ENCODE results near the gene MDFIC2. TPM values are rescaled to one million over a fixed set of nuclear protein-coding genes. Genes with fewer than 3 reads are reported as not detected.
"Not testable (repeated sequence)": the region's sequence is repeated elsewhere in the genome, so short reads cannot be mapped to it uniquely, and the experiment has no call there.

The MDFIC2 gene
- total and polyA plus RNA-seq, 8 donors = not detected

DNA sequence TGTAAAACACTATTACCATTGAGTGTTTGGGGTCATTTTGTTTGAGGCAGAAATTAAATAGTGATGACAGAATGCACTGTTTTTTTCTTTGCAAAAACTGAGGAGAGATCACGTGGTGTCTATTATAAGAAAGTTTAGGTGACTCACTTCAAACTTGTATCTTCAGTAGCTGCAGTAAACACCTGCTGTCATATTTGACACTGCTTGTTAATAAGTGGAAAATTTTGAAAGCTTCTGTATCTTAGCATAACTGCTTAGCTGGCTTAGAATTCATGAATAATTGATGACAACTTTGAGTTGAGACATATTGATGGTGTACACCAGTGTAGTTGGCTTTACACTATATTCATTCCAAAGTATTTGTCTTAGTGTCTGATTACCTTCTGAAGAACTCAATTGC lies 29.7 kb upstream of the MDFIC2 start:
- no peaks in the 10 kb centered on the region for H3K36me3 ChIP-seq
- no peak overlapping the region for H3K4me3 ChIP-seq
- no peak overlapping the region for H3K27ac ChIP-seq
- no peaks in the 10 kb centered on the region for H3K27me3 ChIP-seq
- H3K4me1 ChIP-seq = no peaks in the 10 kb centered on the region
- no peak for DNase-seq
- intact Hi-C loops (cut with DNase I) = no loop called here
- H3K9me3 ChIP-seq = no peaks in the 10 kb centered on the region
- ATAC-seq = no peak
- TF ChIP-seq, protein P1, sequence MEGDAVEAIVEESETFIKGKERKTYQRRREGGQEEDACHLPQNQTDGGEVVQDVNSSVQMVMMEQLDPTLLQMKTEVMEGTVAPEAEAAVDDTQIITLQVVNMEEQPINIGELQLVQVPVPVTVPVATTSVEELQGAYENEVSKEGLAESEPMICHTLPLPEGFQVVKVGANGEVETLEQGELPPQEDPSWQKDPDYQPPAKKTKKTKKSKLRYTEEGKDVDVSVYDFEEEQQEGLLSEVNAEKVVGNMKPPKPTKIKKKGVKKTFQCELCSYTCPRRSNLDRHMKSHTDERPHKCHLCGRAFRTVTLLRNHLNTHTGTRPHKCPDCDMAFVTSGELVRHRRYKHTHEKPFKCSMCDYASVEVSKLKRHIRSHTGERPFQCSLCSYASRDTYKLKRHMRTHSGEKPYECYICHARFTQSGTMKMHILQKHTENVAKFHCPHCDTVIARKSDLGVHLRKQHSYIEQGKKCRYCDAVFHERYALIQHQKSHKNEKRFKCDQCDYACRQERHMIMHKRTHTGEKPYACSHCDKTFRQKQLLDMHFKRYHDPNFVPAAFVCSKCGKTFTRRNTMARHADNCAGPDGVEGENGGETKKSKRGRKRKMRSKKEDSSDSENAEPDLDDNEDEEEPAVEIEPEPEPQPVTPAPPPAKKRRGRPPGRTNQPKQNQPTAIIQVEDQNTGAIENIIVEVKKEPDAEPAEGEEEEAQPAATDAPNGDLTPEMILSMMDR (IDR thresholded peaks at IDR 0.05) = no peak

DNA sequence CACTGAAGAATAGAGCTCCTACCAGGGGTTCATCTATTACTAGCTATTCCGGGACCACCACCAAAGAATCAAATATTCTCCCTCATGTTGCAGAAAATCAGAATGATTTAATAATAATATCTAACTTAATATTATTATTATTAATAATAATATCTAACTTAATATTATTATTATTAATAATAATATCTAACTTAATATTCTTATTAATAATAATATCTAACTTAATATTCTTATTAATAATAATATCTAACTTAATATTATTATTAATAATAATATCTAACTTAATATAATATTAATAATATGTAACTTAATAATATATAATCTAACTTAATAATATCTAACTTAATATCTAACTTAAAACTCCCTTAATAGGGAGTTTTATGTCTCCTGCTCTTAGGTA lies 24.4 kb upstream of the MDFIC2 start:
- ATAC-seq; H3K27me3 ChIP-seq; H3K36me3 ChIP-seq; H3K4me1 ChIP-seq; H3K4me3 ChIP-seq; intact Hi-C loops (cut with DNase I); H3K9me3 ChIP-seq; H3K27ac ChIP-seq; DNase-seq: not testable (repeated sequence)

DNA sequence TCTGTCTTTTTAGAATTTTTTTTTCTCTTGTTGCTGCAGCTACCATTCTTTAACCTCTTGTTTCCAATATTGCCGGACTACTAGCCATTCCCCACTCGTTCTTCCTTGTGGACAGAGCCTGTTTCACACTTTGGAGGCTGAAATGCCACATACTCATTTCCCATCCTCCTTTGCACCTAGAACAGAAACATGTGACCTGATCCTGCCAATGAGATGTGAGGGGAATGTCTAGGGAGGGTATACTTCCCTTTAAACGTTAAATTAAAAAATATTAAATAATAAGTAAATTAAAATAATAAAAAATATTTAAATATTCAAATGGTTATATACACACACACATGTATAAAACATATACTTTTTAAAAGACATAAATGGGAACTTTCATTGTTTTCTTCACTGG lies 20.6 kb upstream of the MDFIC2 start:
- DNase-seq = no peak
- no peaks in the 10 kb centered on the region for H3K4me1 ChIP-seq
- no peak overlapping the region for H3K27ac ChIP-seq
- H3K9me3 ChIP-seq = no peaks in the 10 kb centered on the region
- no peak overlapping the region for H3K4me3 ChIP-seq
- no peaks in the 10 kb centered on the region for H3K36me3 ChIP-seq
- H3K27me3 ChIP-seq = no peaks in the 10 kb centered on the region
- no peak for ATAC-seq
- TF ChIP-seq, protein P1 (IDR thresholded peaks at IDR 0.05) = no peak
- intact Hi-C loops (cut with DNase I) = no loop called here

GRCh38 chr3:70315021-70315420 lies 2.6 kb upstream of the MDFIC2 start:
- H3K36me3 ChIP-seq = no peaks in the 10 kb centered on the region
- intact Hi-C loops (cut with DNase I) = no loop called here
- no peaks in the 10 kb centered on the region for H3K4me1 ChIP-seq
- TF ChIP-seq, protein P1 (IDR thresholded peaks at IDR 0.05) = no peak
- no peak for DNase-seq
- H3K4me3 ChIP-seq = no peak overlapping the region
- no peaks in the 10 kb centered on the region for H3K9me3 ChIP-seq
- no peak for ATAC-seq
- no peak overlapping the region for H3K27ac ChIP-seq
- no peaks in the 10 kb centered on the region for H3K27me3 ChIP-seq

DNA sequence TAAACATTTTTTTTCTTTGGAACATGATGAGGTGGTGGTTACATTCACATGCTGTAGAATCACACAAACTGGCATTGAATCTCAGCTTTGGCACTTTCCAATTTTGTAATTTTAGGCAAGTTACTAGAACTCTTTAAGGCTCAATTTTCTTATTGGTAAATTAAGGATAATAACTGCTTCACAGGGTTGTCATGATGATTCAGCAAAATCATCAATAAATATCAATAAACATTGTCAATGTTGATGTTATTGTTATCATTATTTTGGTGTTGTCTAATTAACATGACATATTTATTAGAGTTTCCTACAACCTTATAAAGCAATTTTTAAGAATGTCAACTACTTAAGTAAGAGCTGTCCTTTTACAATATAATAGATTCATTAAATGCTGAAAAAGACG lies 1.6 kb downstream of the MDFIC2 start:
- intact Hi-C loops (cut with DNase I) = no loop called here
- ATAC-seq (no peak), DNase-seq (no peak)
- Histone ChIP-seq H3K36me3 (no peaks in the 10 kb centered on the region), H3K4me1 (no peaks in the 10 kb centered on the region), H3K9me3 (no peaks in the 10 kb centered on the region), H3K4me3 (no peak overlapping the region), H3K27ac (no peak overlapping the region), H3K27me3 (no peaks in the 10 kb centered on the region)
- TF ChIP-seq, protein P1 (IDR thresholded peaks at IDR 0.05) = no peak

DNA sequence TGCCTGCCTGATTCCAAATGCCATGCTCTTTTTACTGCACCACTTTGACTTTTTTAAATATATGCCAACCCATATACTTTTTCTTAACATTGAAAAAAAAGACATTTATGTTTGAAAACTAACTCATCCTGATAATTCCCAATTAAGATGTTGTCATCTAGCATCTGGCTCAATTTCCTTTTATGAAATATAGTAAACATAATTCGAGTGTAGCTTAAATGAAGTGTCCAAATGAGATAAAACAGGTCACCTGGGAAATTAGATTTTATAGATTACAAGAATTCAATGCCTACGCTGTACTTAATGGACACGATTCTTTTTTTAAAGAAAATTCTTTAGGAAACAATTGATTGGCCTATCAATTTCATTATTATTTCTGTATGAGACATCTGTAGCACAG lies 2.8 kb downstream of the MDFIC2 start:
- ATAC-seq = no peak
- no peaks in the 10 kb centered on the region for H3K36me3 ChIP-seq

More for the DNA sequence above, 2.8 kb downstream of the MDFIC2 start:
- no peaks in the 10 kb centered on the region for H3K27me3 ChIP-seq
- H3K27ac ChIP-seq = no peak overlapping the region
- no peak overlapping the region for H3K4me3 ChIP-seq
- no peaks in the 10 kb centered on the region for H3K4me1 ChIP-seq
- H3K9me3 ChIP-seq = no peaks in the 10 kb centered on the region
- intact Hi-C loops (cut with DNase I) = no loop called here
- TF ChIP-seq, protein P1 (IDR thresholded peaks at IDR 0.05) = no peak
- no peak for DNase-seq
